Uterus (tissue), 2 donors: ENCODE measurements around the gene HDGFL3.

Experiments used
- POLR2A ChIP-seq, 2 donors: fragments of 450-650 bp; IDR thresholded peaks; one replicate each; pipeline ENCODE4 v1.6.1; 2016; ENCODE audit warnings: antibody characterized with exemption in 2 of 2, mild to moderate bottlenecking in 1 of 2, moderate library complexity in 1 of 2
- TF ChIP-seq, protein P1 (sequence below), 4 experiments: fragments of 200-600 bp in 2 of 4; fragments of 450-650 bp in 2 of 4; sonication (generic) in 2 of 4; IDR thresholded peaks; one replicate each; pipeline ENCODE4 v1.5.1; 2016 to 2019; ENCODE audit warnings: antibody characterized with exemption in 4 of 4, mild to moderate bottlenecking in 2 of 4, moderate library complexity in 1 of 4

GRCh38 chr15:83200589-83200988, 7.0 kb downstream of the HDGFL3 start:
- TF ChIP-seq, protein P1, sequence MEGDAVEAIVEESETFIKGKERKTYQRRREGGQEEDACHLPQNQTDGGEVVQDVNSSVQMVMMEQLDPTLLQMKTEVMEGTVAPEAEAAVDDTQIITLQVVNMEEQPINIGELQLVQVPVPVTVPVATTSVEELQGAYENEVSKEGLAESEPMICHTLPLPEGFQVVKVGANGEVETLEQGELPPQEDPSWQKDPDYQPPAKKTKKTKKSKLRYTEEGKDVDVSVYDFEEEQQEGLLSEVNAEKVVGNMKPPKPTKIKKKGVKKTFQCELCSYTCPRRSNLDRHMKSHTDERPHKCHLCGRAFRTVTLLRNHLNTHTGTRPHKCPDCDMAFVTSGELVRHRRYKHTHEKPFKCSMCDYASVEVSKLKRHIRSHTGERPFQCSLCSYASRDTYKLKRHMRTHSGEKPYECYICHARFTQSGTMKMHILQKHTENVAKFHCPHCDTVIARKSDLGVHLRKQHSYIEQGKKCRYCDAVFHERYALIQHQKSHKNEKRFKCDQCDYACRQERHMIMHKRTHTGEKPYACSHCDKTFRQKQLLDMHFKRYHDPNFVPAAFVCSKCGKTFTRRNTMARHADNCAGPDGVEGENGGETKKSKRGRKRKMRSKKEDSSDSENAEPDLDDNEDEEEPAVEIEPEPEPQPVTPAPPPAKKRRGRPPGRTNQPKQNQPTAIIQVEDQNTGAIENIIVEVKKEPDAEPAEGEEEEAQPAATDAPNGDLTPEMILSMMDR (IDR thresholded peaks at IDR 0.05): no peak
- no peak for TF ChIP-seq POLR2A (IDR thresholded peaks at IDR 0.05)
